ENCODE results near the gene APOC4.

GRCh38 chr19:44925114-44925891 is 16.7 kb upstream of the APOC4 start:
- TF ChIP-seq EP300 (IDR thresholded peaks at IDR 0.05) = no peak
- TF ChIP-seq, protein P1, sequence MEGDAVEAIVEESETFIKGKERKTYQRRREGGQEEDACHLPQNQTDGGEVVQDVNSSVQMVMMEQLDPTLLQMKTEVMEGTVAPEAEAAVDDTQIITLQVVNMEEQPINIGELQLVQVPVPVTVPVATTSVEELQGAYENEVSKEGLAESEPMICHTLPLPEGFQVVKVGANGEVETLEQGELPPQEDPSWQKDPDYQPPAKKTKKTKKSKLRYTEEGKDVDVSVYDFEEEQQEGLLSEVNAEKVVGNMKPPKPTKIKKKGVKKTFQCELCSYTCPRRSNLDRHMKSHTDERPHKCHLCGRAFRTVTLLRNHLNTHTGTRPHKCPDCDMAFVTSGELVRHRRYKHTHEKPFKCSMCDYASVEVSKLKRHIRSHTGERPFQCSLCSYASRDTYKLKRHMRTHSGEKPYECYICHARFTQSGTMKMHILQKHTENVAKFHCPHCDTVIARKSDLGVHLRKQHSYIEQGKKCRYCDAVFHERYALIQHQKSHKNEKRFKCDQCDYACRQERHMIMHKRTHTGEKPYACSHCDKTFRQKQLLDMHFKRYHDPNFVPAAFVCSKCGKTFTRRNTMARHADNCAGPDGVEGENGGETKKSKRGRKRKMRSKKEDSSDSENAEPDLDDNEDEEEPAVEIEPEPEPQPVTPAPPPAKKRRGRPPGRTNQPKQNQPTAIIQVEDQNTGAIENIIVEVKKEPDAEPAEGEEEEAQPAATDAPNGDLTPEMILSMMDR (IDR thresholded peaks at IDR 0.05) = no peak
- no peak for TF ChIP-seq POLR2A (IDR thresholded peaks at IDR 0.05)
- peak in 1 of 3 donors; percentile 50 for TF ChIP-seq POLR2AphosphoS5 (IDR thresholded peaks at IDR 0.05)

All from stomach (tissue), 4 donors.